Neural cell (in vitro differentiated cells): ENCODE measurements around the gene MFRP. TPM values are rescaled to one million over a fixed set of nuclear protein-coding genes. Genes with fewer than 3 reads are reported as not detected.

ENCODE experiments used
- H2AFZ ChIP-seq: fragments of 200-600, 300-800 bp; sonication (generic), shearing (Covaris generic); 2 replicates; pipeline ENCODE4 v1.6.0; 2014; ENCODE audit warnings: low read depth, mild to moderate bottlenecking, antibody characterized with exemption, low read length, moderate library complexity
- H3F3A ChIP-seq: fragments of 200-600 bp; shearing (Covaris generic); 2 replicates; pipeline ENCODE4 v1.6.1; 2016; ENCODE audit warnings: mild to moderate bottlenecking, moderate library complexity, mixed read lengths, antibody characterized with exemption, low read length; ENCODE audit not compliant: insufficient read depth, poor library complexity, severe bottlenecking
- H3K27ac ChIP-seq: fragments of 200-600, 300-800 bp; sonication (generic), shearing (Covaris generic); 2 replicates; pipeline ENCODE4 v1.5.1; 2014; ENCODE audit warnings: mild to moderate bottlenecking, low read length, moderate library complexity
- H3K27me3 ChIP-seq: fragments of 300-800, 200-600 bp; sonication (generic), shearing (Covaris generic); 2 replicates; pipeline ENCODE4 v1.6.0; 2014; ENCODE audit warnings: mild to moderate bottlenecking, low read depth, low read length, moderate library complexity; ENCODE audit not compliant: insufficient read depth
- H3K36me3 ChIP-seq: fragments of 300-800, 200-600 bp; sonication (generic), shearing (Covaris generic); 2 replicates; pipeline ENCODE4 v1.5.1; 2014; ENCODE audit warnings: mild to moderate bottlenecking, antibody characterized with exemption, low read length, moderate library complexity; ENCODE audit not compliant: insufficient read depth
- H3K4me2 ChIP-seq: fragments of 300-800, 200-600 bp; sonication (generic), shearing (Covaris generic); 2 replicates; pipeline ENCODE4 v1.6.0; 2014; ENCODE audit warnings: mild to moderate bottlenecking, low read length
- H3K4me3 ChIP-seq: fragments of 300-800, 200-600 bp; sonication (generic), shearing (Covaris generic); 2 replicates; pipeline ENCODE4 v1.5.1; 2014; ENCODE audit warnings: mild to moderate bottlenecking, low read length, moderate library complexity
- H3K79me2 ChIP-seq: fragments of 200-600 bp; shearing (Covaris generic); replicated peaks from 2 replicates; pipeline ENCODE4 v1.6.0; 2014; ENCODE audit warnings: mild to moderate bottlenecking, low read length, moderate library complexity; ENCODE audit not compliant: insufficient read depth
- H3K9ac ChIP-seq: fragments of 300-800, 200-600 bp; sonication (generic), shearing (Covaris generic); 2 replicates; pipeline ENCODE4 v1.6.1; 2016; ENCODE audit warnings: mild to moderate bottlenecking, low read length, mixed read lengths
- H3K9me2 ChIP-seq: fragments of 200-600 bp; shearing (Covaris generic); 2 replicates; pipeline ENCODE4 v1.6.1; 2016; ENCODE audit warnings: mild to moderate bottlenecking, low read length, mixed read lengths; ENCODE audit not compliant: insufficient read depth
- H3K9me3 ChIP-seq: fragments of 200-600, 300-800 bp; sonication (generic), shearing (Covaris generic); 2 replicates; pipeline ENCODE4 v1.6.1; 2016; ENCODE audit warnings: mild to moderate bottlenecking, mixed run types, low read length, moderate library complexity, mixed read lengths
- H4K20me1 ChIP-seq: fragments of 200-600 bp; shearing (Covaris generic); 2 replicates; pipeline ENCODE4 v1.6.1; 2016; ENCODE audit warnings: mild to moderate bottlenecking, mixed run types; ENCODE audit not compliant: insufficient read depth
- CTCF ChIP-seq: fragments of 450-650 bp; IDR thresholded peaks from 2 replicates; pipeline ENCODE4 v1.5.1; 2014; ENCODE audit warnings: antibody characterized with exemption, mild to moderate bottlenecking, moderate library complexity; ENCODE audit not compliant: poor library complexity, severe bottlenecking
- EP300 ChIP-seq: fragments of 450-650 bp; conservative IDR thresholded peaks from 2 replicates; pipeline ENCODE4 v1.6.1; 2014; ENCODE audit warnings: antibody characterized with exemption, mild to moderate bottlenecking, moderate library complexity; ENCODE audit not compliant: poor library complexity, severe bottlenecking
- EZH2 ChIP-seq: fragments of 200-600, 300-800 bp; shearing (Covaris generic), sonication (generic); IDR thresholded peaks from 2 replicates; pipeline ENCODE4 v1.6.1; 2014; ENCODE audit warnings: antibody characterized with exemption, low read length, borderline replicate concordance, mild to moderate bottlenecking; ENCODE audit not compliant: insufficient read depth, poor library complexity, severe bottlenecking
- MXI1 ChIP-seq: fragments of 450-650 bp; conservative IDR thresholded peaks from 2 replicates; pipeline ENCODE4 v1.6.1; 2014; ENCODE audit warnings: antibody characterized with exemption, mild to moderate bottlenecking; ENCODE audit not compliant: poor library complexity, severe bottlenecking
- POLR2AphosphoS5 ChIP-seq: IDR thresholded peaks from 2 replicates; pipeline ENCODE4 v1.6.1; 2012
- RAD21 ChIP-seq: fragments of 450-650 bp; conservative IDR thresholded peaks from 2 replicates; pipeline ENCODE4 v1.6.1; 2014; ENCODE audit warnings: antibody characterized with exemption, mild to moderate bottlenecking, moderate library complexity
- SMC3 ChIP-seq: fragments of 450-650 bp; conservative IDR thresholded peaks from 2 replicates; pipeline ENCODE4 v1.6.1; 2014; ENCODE audit warnings: antibody characterized with exemption, mild to moderate bottlenecking, moderate library complexity; ENCODE audit not compliant: poor library complexity
- TAF1 ChIP-seq: IDR thresholded peaks from 2 replicates; pipeline ENCODE4 v1.6.1; 2012; ENCODE audit warnings: low read depth
- polyA plus RNA-seq: library from polyadenylated mRNA; depleted of rRNA; stranded (reverse); fragments of >200 nt; gene quantifications from 2 replicates; pipeline ENCODE4 v1.2.3, GENCODE V29; 2014
- TF ChIP-seq, protein P1 (sequence below): IDR thresholded peaks from 2 replicates; pipeline ENCODE4 v1.6.1; 2012; ENCODE audit warnings: borderline replicate concordance

The MFRP gene
- polyA plus RNA-seq, 1 donor from 2014 or later = not detected

DNA sequence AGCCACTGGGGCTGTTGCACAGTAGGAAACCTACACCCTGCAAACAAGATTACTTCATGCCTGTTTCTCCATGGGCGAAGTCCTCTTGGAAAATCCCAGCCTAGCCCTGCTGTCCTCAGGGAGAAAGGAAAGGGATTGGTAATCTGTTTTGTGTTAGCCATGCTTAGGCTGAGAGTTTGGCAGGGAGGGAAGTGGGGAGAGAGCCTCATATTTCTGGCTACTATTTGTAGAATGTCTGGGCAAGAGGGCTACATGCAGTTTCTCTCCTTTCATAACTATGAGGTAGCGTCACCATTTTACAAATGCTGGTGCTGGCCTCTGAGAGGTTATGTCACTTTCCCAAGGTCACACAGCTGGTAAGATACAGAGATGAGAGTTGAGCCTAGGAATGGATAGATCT, 737 bp upstream of the MFRP start:
- Histone ChIP-seq H3K27ac (no peak overlapping the region), H3K27me3 (no peaks in the 10 kb centered on the region)
- TF ChIP-seq MXI1 (no peak), EP300 (no peak), CTCF (no peak), EZH2 (no peak), RAD21 (no peak)

GRCh38 chr11:119345685-119346084, 820 bp downstream of the MFRP start:
- Histone ChIP-seq H3K4me3 (no peak overlapping the region), H3K27ac (no peak overlapping the region)

More for the DNA sequence above, 737 bp upstream of the MFRP start:
- H3K9me2 ChIP-seq = no peaks in the 10 kb centered on the region
- no peaks in the 10 kb centered on the region for H3K79me2 ChIP-seq
- H3K36me3 ChIP-seq = no peaks in the 10 kb centered on the region
- no peak overlapping the region for H2AFZ ChIP-seq
- no peaks in the 10 kb centered on the region for H3K9me3 ChIP-seq
- H3F3A ChIP-seq = no peaks in the 10 kb centered on the region
- no peak overlapping the region for H3K4me3 ChIP-seq
- no peaks in the 10 kb centered on the region for H4K20me1 ChIP-seq
- no peak overlapping the region for H3K4me2 ChIP-seq
- H3K9ac ChIP-seq = no peak overlapping the region

More at GRCh38 chr11:119345685-119346084, 820 bp downstream of the MFRP start:
- no peaks in the 10 kb centered on the region for H4K20me1 ChIP-seq
- no peak overlapping the region for H3K9ac ChIP-seq
- H3K36me3 ChIP-seq = no peaks in the 10 kb centered on the region
- H3K9me3 ChIP-seq = no peaks in the 10 kb centered on the region
- H3F3A ChIP-seq = no peaks in the 10 kb centered on the region
- no peak overlapping the region for H2AFZ ChIP-seq
- no peaks in the 10 kb centered on the region for H3K9me2 ChIP-seq
- peaks cover 15% of the 10 kb centered on the region for H3K27me3 ChIP-seq
- no peak overlapping the region for H3K4me2 ChIP-seq
- H3K79me2 ChIP-seq = no peaks in the 10 kb centered on the region
- TF ChIP-seq, protein P1, sequence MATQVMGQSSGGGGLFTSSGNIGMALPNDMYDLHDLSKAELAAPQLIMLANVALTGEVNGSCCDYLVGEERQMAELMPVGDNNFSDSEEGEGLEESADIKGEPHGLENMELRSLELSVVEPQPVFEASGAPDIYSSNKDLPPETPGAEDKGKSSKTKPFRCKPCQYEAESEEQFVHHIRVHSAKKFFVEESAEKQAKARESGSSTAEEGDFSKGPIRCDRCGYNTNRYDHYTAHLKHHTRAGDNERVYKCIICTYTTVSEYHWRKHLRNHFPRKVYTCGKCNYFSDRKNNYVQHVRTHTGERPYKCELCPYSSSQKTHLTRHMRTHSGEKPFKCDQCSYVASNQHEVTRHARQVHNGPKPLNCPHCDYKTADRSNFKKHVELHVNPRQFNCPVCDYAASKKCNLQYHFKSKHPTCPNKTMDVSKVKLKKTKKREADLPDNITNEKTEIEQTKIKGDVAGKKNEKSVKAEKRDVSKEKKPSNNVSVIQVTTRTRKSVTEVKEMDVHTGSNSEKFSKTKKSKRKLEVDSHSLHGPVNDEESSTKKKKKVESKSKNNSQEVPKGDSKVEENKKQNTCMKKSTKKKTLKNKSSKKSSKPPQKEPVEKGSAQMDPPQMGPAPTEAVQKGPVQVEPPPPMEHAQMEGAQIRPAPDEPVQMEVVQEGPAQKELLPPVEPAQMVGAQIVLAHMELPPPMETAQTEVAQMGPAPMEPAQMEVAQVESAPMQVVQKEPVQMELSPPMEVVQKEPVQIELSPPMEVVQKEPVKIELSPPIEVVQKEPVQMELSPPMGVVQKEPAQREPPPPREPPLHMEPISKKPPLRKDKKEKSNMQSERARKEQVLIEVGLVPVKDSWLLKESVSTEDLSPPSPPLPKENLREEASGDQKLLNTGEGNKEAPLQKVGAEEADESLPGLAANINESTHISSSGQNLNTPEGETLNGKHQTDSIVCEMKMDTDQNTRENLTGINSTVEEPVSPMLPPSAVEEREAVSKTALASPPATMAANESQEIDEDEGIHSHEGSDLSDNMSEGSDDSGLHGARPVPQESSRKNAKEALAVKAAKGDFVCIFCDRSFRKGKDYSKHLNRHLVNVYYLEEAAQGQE = no peak
- TF ChIP-seq CTCF (no peak), MXI1 (no peak), RAD21 (no peak), EZH2 (no peak), SMC3 (no peak), EP300 (no peak), TAF1 (no peak), POLR2AphosphoS5 (no peak)
